ENCODE results near the gene ALKBH7. TPM values are rescaled to one million over a fixed set of nuclear protein-coding genes. Genes with fewer than 3 reads are reported as not detected.
A peak's percentile ranks its signal among the peaks of the same experiment; 100 is the strongest.
"Not testable (repeated sequence)": the region's sequence is repeated elsewhere in the genome, so short reads cannot be mapped to it uniquely, and the experiment has no call there.

ALKBH7 gene
- 45.4 TPM for polyA plus RNA-seq (2013, experiment 1 of 2)
- polyA plus RNA-seq (2013, experiment 2 of 2), result 55.2 TPM

DNA sequence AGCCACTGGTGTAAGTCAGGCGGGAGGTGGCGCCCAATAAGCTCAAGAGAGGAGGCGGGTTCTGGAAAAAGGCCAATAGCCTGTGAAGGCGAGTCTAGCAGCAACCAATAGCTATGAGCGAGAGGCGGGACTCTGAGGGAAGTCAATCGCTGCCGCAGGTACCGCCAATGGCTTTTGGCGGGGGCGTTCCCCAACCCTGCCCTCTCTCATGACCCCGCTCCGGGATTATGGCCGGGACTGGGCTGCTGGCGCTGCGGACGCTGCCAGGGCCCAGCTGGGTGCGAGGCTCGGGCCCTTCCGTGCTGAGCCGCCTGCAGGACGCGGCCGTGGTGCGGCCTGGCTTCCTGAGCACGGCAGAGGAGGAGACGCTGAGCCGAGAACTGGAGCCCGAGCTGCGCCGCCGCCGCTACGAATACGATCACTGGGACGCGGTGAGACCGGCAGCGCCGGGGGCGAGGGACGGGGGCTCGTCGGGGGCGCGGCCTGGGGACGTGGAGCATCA, at the start of gene ALKBH7:
TSS of gene ALKBH7 (plus strand) at position 201 of the 502 bp plus-strand sequence. CDS start at position 228, 27 bp downstream.
- Histone ChIP-seq H3K27ac (ENCODE audit: low read depth, low read length) (peak within 1 kb of the TSS; percentile 97), H3K36me3 (ENCODE audit: insufficient read depth, low read length) (peaks cover 23% of the 10 kb centered on the region), H3K4me3 (ENCODE audit: low read length) (peak within 1 kb of the TSS; percentile 84), H3K9ac (ENCODE audit: low read depth, low read length) (peak within 1 kb of the TSS; percentile 80), H3K9me3 (ENCODE audit: insufficient read depth, low read depth, low read length) (no peaks in the 10 kb centered on the region), H3K4me1 (ENCODE audit: insufficient read depth, low read length) (peaks cover 7% of the 10 kb centered on the region), H3K27me3 (ENCODE audit: insufficient read depth, low read length) (no peaks in the 10 kb centered on the region)
- WGBS, result under 1% methylated on average over 47 of the region's 47 CpGs

DNA sequence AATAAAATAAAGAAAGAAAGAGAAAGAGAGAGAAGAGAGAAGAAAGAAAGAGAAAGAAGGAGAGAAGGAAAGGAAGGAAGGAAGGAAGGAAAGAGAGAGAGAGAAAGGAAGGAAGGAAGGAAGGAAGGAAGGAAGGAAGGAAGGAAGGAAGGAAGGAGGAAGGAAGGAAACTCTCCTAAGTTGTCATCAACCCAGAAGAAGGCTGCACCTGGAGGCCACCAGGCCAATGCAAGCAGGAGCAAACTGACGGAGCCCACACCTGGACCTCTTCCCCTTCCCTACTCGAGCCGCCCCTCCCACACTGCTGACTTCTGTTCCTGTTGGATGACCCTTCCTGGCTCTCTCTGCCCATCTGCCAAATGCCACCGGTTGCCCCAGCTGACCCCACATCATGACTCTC, 47.8 kb upstream of the ALKBH7 start:
- H3K27ac ChIP-seq (ENCODE audit: low read depth, low read length), result no peak overlapping the region
- H3K9ac ChIP-seq (ENCODE audit: low read depth, low read length), result no peak overlapping the region
- 78% methylated on average over 4 of the region's 4 CpGs for WGBS
- no peaks in the 10 kb centered on the region for H3K4me1 ChIP-seq (ENCODE audit: insufficient read depth, low read length)
- H3K9me3 ChIP-seq (ENCODE audit: insufficient read depth, low read depth, low read length), result no peaks in the 10 kb centered on the region
- H3K27me3 ChIP-seq (ENCODE audit: insufficient read depth, low read length), result no peaks in the 10 kb centered on the region
- H3K4me3 ChIP-seq (ENCODE audit: low read length), result no peak overlapping the region
- no peaks in the 10 kb centered on the region for H3K36me3 ChIP-seq (ENCODE audit: insufficient read depth, low read length)

DNA sequence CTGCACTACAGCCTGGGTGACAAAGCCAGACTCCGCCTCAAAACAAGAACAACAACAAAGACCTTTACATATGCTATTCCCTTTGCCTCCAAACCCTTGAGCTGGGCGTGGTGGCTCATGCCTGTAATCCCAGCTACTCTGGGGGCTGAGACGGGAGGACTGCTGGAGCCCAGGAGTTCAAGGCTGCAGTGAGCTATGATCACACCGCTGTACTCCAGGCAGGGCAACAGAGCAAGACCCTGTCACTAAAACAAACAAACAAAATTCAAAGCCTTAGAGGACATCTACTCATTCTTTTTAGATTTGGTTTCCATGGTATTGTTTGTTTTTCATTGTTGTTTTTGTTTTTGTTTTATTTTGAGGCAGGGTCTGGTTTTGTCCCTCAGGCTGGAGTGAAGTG, 47.0 kb upstream of the ALKBH7 start:
- H3K9me3 ChIP-seq (ENCODE audit: insufficient read depth, low read depth, low read length), result no peaks in the 10 kb centered on the region
- no peak overlapping the region for H3K27ac ChIP-seq (ENCODE audit: low read depth, low read length)
- H3K4me1 ChIP-seq (ENCODE audit: insufficient read depth, low read length), result no peaks in the 10 kb centered on the region
- no peak overlapping the region for H3K9ac ChIP-seq (ENCODE audit: low read depth, low read length)
- no peaks in the 10 kb centered on the region for H3K36me3 ChIP-seq (ENCODE audit: insufficient read depth, low read length)
- WGBS, result 75% methylated on average over 4 of the region's 4 CpGs
- no peak overlapping the region for H3K4me3 ChIP-seq (ENCODE audit: low read length)
- H3K27me3 ChIP-seq (ENCODE audit: insufficient read depth, low read length), result no peaks in the 10 kb centered on the region

DNA sequence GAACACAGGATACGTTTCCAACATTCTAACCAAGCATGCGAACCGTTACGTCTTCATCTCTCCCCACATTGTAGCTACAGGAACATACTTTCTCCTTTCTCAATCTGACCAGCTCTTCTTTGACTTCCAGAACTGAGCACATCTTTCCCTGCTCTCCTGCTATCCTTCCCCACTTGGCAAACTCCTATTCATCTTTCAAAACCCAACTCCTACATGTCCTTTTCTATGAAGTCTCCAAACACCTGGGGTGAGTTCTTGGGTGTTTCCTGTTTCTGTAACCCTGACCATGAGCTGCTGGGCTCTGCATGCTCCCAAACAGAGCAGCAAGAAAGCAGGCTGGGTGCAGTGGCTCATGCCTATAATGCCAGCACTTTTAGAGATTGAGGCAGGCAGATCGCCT, 45.8 kb upstream of the ALKBH7 start:
- Histone ChIP-seq H3K9me3 (ENCODE audit: insufficient read depth, low read depth, low read length) (no peaks in the 10 kb centered on the region), H3K27me3 (ENCODE audit: insufficient read depth, low read length) (no peaks in the 10 kb centered on the region)
- 84% methylated on average over 5 of the region's 5 CpGs for WGBS

DNA sequence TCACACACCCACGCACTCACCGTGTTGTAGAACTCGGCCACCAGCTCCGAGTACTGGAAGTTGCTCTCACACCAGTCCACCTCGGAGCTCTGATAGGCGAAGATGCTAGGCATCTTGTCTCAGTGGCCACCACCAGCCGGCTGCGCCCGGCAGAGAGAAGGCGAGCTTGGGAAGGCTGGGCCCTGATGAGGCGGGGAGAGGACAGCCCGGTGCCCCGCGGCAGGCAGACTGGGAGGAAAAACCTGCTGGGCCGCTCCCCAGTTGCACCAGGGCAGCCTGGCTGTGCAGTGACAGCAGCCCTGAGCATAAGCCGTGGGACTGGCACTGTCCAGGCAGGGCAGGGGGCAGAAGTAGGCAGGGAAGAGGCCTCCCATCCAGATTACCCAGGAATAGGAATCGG, 39.2 kb upstream of the ALKBH7 start, which contains the start of gene ACER1:
TSS of gene ACER1 (minus strand) at position 174 of the 400 bp plus-strand sequence. CDS start at position 113, 61 bp downstream.
- Histone ChIP-seq H3K9me3 (ENCODE audit: insufficient read depth, low read depth, low read length) (no peaks in the 10 kb centered on the region), H3K9ac (ENCODE audit: low read depth, low read length) (no peak within 1 kb of the TSS), H3K36me3 (ENCODE audit: insufficient read depth, low read length) (no peaks in the 10 kb centered on the region), H3K27me3 (ENCODE audit: insufficient read depth, low read length) (no peaks in the 10 kb centered on the region), H3K27ac (ENCODE audit: low read depth, low read length) (no peak within 1 kb of the TSS), H3K4me3 (ENCODE audit: low read length) (no peak within 1 kb of the TSS), H3K4me1 (ENCODE audit: insufficient read depth, low read length) (no peaks in the 10 kb centered on the region)
- WGBS, result 86% methylated on average over 17 of the region's 17 CpGs

More for the DNA sequence above, 45.8 kb upstream of the ALKBH7 start:
- H3K4me1 ChIP-seq (ENCODE audit: insufficient read depth, low read length), result no peaks in the 10 kb centered on the region
- no peak overlapping the region for H3K27ac ChIP-seq (ENCODE audit: low read depth, low read length)
- H3K9ac ChIP-seq (ENCODE audit: low read depth, low read length), result no peak overlapping the region
- H3K36me3 ChIP-seq (ENCODE audit: insufficient read depth, low read length), result no peaks in the 10 kb centered on the region
- no peak overlapping the region for H3K4me3 ChIP-seq (ENCODE audit: low read length)

DNA sequence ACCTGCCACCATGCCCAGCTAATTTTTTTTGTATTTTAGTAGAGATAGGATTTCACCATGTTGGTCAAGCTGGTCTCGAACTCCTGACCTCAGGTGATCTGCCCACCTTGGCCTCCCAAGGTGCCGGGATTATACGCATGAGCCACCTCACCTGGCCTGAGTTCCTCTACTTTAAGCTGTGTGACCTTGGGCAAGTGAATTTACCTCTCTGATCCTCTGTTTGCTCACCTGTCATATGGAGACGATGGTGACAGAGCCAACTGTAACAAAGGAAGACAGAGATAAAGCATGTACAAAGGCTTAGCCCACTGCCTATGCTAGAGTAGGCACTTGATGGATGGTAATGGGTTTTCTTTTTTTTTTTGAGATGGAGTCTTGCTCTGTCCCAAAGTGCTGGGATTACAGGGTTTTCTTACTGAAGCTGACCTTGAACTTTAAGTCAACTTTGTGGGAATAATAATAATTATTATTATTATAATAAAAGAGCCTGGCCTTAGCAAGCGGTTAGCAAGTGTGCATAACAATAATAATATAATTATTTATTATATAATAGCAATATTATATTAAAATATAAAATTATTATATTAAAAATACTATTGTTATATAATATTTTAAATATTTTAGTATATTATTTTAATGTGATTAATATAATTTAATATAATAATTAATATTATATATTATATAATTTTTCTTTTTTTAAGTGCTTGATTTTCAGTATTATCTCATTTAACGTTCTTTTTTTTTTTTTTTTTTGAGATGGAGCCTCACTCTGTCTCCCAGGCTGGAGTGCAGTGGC, 37.9 kb upstream of the ALKBH7 start:
- H3K27me3 ChIP-seq (ENCODE audit: insufficient read depth, low read length), result no peaks in the 10 kb centered on the region
- no peak overlapping the region for H3K27ac ChIP-seq (ENCODE audit: low read depth, low read length)
- no peaks in the 10 kb centered on the region for H3K36me3 ChIP-seq (ENCODE audit: insufficient read depth, low read length)
- H3K4me3 ChIP-seq (ENCODE audit: low read length), result no peak overlapping the region
- H3K9ac ChIP-seq (ENCODE audit: low read depth, low read length), result no peak overlapping the region
- no peaks in the 10 kb centered on the region for H3K9me3 ChIP-seq (ENCODE audit: insufficient read depth, low read depth, low read length)
- 92% methylated on average over 5 of the region's 6 CpGs for WGBS
- no peaks in the 10 kb centered on the region for H3K4me1 ChIP-seq (ENCODE audit: insufficient read depth, low read length)

DNA sequence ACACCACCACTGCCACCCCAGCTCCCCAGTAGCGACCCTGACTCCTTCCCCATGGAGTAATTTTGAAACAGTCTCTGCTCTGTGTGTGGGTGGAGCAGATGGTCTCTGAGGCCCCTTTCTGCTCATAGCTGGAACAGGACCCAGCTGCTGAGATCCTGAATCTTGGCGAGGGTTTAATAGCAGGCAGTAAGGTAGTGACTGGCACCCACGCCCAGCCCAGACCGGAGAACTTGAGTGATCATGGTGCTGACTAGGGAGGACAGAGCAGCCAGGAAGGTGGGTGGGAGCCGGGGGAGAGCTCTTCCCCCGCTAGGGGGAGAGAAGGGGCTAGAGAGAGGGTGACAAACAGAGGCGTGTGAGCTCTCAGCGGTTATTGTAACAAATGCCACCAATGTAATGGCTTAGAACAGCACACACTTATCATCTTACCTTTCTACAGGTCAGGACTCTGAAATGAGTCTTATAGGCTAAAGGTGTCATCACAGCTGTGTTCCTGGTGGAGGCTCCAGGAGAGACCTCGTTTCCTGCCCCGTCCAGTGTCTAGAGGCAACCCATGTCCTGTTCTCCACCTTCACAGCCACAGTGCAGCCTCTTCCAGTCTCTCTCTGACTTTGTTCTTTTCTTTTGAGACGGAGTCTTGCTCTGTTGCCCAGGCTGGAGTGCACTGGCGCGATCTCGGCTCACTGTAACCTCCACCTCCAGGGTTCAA, 31.9 kb upstream of the ALKBH7 start:
- 73% methylated on average over 13 of the region's 14 CpGs for WGBS
- no peak overlapping the region for H3K4me3 ChIP-seq (ENCODE audit: low read length)

DNA sequence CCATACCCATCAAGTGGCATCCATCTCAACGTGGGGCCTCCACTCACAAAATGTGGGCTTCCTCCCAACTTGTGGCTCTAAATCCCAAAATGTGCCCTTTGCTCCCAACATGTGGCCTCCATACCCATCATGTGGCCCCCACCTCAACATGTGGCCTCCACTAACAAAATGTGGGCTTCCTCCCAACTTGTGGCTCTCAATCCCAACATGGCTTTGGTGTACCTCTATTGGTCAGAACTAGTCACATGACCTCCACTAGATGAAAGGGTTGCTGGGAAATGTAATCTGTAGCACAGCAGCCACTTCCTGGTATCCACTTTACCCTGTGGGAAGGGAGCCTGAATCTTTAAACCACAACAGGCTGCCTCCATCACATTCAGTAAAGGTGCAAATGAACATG, 29.1 kb upstream of the ALKBH7 start:
- no peak overlapping the region for H3K9ac ChIP-seq (ENCODE audit: low read depth, low read length)

More for the DNA sequence above, 31.9 kb upstream of the ALKBH7 start:
- no peaks in the 10 kb centered on the region for H3K4me1 ChIP-seq (ENCODE audit: insufficient read depth, low read length)
- H3K27ac ChIP-seq (ENCODE audit: low read depth, low read length), result no peak overlapping the region
- no peaks in the 10 kb centered on the region for H3K27me3 ChIP-seq (ENCODE audit: insufficient read depth, low read length)
- no peaks in the 10 kb centered on the region for H3K36me3 ChIP-seq (ENCODE audit: insufficient read depth, low read length)
- H3K9ac ChIP-seq (ENCODE audit: low read depth, low read length), result no peak overlapping the region
- peaks cover 3% of the 10 kb centered on the region; the same call in 1 of the 2 replicates for H3K9me3 ChIP-seq (ENCODE audit: insufficient read depth, low read depth, low read length)

DNA sequence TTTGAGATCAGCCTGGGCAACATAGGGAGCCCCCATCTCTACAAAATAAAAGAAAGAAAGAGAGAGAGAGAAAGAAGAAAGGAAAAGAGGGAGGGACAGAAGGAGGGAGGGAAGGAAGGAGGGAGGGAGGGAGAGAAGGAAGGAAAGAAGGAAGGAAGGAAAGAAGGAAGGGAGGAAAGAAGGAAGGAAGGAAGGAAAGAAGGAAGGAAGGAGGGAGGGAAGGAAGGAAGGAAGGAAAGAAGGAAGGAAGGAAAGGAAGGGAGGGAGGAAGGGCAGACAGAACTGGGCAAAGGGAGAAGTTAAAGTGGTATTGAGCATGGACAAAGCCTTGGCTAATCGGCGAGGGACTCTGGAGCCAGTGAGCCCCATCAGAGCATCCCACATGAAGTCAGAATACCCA, 23.3 kb upstream of the ALKBH7 start:
- WGBS, result 88% methylated on average over 2 of the region's 2 CpGs
- not testable (repeated sequence) for H3K9me3 ChIP-seq (ENCODE audit: insufficient read depth, low read depth, low read length); H3K27ac ChIP-seq (ENCODE audit: low read depth, low read length); H3K9ac ChIP-seq (ENCODE audit: low read depth, low read length); H3K27me3 ChIP-seq (ENCODE audit: insufficient read depth, low read length); H3K4me3 ChIP-seq (ENCODE audit: low read length); H3K36me3 ChIP-seq (ENCODE audit: insufficient read depth, low read length); H3K4me1 ChIP-seq (ENCODE audit: insufficient read depth, low read length)

More for the DNA sequence above, 29.1 kb upstream of the ALKBH7 start:
- H3K27ac ChIP-seq (ENCODE audit: low read depth, low read length), result no peak overlapping the region
- H3K4me3 ChIP-seq (ENCODE audit: low read length), result no peak overlapping the region
- 84% methylated on average over 1 of the region's 1 CpG for WGBS
- H3K36me3 ChIP-seq (ENCODE audit: insufficient read depth, low read length), result no peaks in the 10 kb centered on the region
- no peaks in the 10 kb centered on the region for H3K27me3 ChIP-seq (ENCODE audit: insufficient read depth, low read length)
- peaks cover 3% of the 10 kb centered on the region; the same call in 1 of the 2 replicates for H3K9me3 ChIP-seq (ENCODE audit: insufficient read depth, low read depth, low read length)
- no peaks in the 10 kb centered on the region for H3K4me1 ChIP-seq (ENCODE audit: insufficient read depth, low read length)

- Histone ChIP-seq H3K4me1 (ENCODE audit: insufficient read depth, low read length) (no peaks in the 10 kb centered on the region), H3K27ac (ENCODE audit: low read depth, low read length) (no peak overlapping the region), H3K27me3 (ENCODE audit: insufficient read depth, low read length) (no peaks in the 10 kb centered on the region), H3K36me3 (ENCODE audit: insufficient read depth, low read length) (no peaks in the 10 kb centered on the region), H3K4me3 (ENCODE audit: low read length) (no peak overlapping the region), H3K9me3 (ENCODE audit: insufficient read depth, low read depth, low read length) (no peaks in the 10 kb centered on the region), H3K9ac (ENCODE audit: low read depth, low read length) (no peak overlapping the region)
- 89% methylated on average over 2 of the region's 2 CpGs for WGBS
These were observed 21.9 kb upstream of the ALKBH7 start for GRCh38 chr19:6350688-6351087.

Data from HUES64 (cell line).